Measurements from ENCODE around the gene PHF24.
A peak's percentile ranks its signal among the peaks of the same experiment; 100 is the strongest.
"Not testable (repeated sequence)": the region's sequence is repeated elsewhere in the genome, so short reads cannot be mapped to it uniquely, and the experiment has no call there.

The PHF24 gene

GRCh38 chr9:34998266-34998665, 40.2 kb downstream of the PHF24 start:
- no peak for DNase-seq

DNA sequence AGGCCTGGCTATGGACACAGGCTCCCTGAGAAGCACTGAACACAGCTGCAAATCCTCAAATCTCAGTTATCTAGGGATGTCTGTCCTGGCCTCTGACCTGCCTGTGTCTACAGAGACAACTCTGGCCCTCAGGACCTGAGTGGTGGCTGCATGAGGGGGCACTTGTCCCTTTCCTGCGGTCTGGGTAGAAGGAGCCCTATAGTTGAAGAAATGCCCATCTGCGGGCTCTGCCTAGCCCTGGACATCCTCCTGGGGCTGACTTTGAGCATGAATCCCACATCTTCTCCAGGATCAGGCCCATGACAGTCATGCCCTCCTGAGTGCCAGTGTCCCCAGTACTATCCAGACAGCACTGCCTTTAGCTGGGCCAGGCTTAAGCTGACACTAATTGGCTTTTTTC, 41.5 kb downstream of the PHF24 start:
- DNase-seq = no peak

DNA sequence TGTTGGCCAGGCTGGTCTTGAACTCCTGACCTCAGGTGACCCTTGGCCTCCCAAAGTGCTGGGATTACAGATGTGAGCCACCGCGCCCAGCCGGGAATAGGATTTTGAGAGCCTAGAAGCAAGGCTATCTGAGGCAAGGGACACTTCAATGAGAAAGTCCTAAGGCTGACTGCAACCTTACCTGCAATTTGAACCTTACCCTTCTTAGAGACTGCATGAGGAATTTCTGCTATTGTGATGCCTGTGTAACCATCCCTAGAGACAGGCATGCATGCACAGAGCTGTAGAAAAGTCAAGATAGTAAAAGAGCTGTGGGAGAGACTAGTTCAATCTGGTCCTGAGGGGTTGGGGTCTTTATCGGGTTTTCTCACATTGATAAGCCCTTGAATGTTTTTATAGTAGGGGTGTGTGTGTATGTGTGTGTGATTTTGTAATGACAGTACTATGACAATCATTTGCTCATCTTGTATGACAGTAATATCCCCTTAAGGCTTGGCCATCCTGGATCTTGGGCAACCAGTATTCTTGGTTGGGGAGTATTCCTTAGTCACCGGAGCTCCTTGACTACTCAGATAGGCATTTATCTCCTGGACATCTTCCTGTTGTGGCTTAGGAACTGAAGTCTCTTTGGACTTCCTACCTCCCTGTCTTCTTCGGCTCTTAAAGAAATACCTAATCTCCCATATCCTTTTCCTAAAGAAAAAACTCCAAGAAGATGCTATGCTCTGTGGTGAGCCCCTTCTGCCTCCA, 42.6 kb downstream of the PHF24 start:
- DNase-seq = peak; percentile 76

DNA sequence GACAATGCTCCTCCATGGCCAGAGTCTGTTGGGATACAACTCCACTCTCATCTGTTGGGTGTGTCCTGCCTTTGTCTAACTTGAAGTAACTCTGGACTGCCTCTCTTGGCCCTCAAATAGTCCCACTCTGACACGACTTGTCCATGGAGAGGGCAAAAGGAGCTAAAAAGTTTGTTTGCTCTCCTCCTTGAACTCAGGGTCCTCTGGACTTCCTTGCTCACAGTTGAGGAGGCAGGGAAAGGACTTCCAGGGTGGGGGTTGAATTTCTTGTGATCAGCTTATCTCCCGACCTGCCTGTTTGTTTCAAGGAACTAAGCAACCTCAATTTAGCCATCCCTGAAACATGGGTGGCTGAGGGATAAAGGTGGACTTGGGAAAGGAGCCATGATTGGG, 43.2 kb downstream of the PHF24 start:
- no peak for DNase-seq

- no peak for DNase-seq
These were observed 43.9 kb downstream of the PHF24 start for GRCh38 chr9:35001803-35002502.

- no peak for DNase-seq
These were observed 44.5 kb downstream of the PHF24 start for GRCh38 chr9:35002623-35003022.

GRCh38 chr9:35004299-35004698, 46.2 kb downstream of the PHF24 start:
- DNase-seq = not testable (repeated sequence)

- DNase-seq = no peak
These were observed 52.4 kb downstream of the PHF24 start for GRCh38 chr9:35010351-35010958.

DNA sequence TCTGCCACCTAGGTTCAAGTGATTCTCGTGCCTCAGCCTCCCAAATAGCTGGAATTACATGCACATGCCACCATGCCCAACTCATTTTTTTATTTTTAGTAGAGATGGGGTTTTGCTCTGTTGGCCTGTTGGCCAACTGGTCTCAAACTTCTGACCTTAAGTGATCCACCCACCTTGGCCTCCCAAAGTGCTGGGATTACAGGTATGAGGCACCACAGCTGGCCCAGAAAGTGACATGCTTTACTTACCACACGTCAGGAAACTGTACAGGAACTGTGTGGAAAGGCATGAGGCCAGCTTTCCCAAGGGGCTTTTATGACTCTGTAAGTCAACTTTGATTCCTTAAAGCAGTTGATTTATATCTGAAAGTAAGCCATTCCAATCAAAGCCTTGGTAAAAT, 56.4 kb downstream of the PHF24 start:
- DNase-seq = no peak

GRCh38 chr9:35023443-35023842, 65.4 kb downstream of the PHF24 start:
- not testable (repeated sequence) for DNase-seq

GRCh38 chr9:35026671-35027070, 68.6 kb downstream of the PHF24 start:
- no peak for DNase-seq

DNA sequence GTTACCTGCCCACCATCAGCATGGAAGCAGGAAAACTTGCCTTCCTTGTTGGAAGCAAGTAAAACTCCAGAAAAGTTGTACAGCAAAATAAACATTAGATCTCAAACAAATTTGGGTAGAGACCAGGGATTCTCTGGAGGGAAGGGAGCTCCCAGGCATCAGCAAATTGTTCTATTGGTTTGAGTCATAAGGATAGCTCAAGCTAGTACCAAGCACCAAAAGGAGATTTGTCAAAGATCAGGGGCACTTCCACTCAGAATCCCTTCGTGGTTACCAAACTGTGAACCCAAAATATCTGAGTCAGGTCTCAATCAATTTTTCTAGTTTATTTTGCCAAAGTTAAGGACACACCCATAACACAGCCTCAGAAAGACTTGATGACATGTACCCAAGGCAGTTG, 69.3 kb downstream of the PHF24 start:
- no peak for DNase-seq

DNA sequence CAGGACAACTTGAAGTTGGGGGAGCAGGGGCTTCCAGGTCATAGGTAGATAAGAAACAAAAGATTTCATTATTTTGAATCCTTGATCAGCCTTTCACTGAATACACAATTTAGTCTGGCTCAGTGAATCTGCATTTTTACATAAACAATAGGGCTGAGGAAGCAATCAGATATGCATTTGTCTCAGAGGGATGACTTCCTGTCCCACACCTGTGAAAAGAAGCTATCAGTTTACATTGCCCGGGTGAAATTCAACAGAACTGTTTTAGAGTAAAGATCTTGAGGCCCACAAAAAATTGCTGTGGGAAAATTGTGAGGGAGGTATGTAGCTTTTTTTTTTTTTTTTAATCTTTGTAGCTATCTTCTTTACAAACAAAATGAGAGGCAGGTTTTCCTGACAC, 69.8 kb downstream of the PHF24 start:
- DNase-seq = no peak

DNA sequence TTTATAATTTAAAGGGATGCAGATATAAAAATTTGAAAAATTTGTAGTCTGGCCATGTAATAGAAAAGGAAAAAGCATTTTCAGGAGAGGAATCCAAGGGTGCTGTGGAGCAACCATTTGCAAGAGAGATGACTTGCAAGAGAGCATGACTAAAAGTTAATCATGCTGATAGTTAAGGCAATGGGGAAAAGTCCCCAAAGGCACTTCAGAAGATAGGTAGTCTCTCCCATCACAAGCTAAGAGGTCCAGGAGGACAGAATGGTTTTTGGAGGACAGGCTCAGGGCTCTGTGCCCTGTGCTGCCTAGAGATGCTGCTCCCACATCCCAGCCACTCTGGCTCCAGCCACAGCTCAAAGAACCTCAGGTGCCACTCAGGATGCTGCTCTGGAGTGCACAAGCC, 70.3 kb downstream of the PHF24 start:
- DNase-seq = no peak

DNA sequence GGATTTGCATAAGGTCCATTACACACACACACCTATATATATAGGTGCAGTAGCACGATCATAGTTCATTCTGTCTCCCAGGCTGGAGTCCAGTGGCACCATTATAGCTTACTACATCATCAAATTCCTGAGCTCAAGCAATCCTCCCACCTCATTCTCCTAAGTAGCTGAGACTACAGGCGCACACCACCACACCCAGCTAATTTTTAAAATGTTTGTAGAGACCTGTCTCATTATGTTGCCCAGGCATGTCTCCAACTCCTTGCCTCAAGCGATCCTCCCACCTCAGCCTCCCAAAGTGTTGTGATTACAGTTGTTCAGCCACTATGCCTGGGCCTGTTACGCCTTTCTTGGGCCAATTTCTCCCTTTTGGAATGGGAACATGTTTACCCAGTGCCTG, 71.2 kb downstream of the PHF24 start:
- DNase-seq = no peak

DNA sequence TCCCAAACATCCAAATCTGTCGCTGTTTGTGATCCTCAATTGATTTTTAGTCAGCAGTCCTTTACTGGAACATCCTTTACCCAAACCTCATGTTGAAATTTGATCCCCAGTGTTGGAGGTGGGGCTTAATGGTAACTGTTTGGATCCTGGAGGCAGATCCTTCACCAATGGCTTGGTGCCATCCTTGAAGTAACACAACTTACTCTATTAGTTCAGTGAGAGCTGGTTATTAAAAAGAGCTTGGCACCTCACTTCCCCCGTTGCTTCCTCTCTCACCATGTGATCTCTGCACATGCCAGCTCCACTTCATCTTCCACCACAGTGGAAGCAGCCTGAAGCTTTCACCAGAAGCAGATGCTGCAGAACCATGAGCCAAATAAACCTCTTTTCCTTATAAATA, 71.8 kb downstream of the PHF24 start:
- DNase-seq = no peak
